Left colon (tissue), 2 donors: ENCODE measurements around the gene HS3ST2. TPM values are rescaled to one million over a fixed set of nuclear protein-coding genes. Genes with fewer than 3 reads are reported as not detected.

Source experiments
- ATAC-seq: fragments of 200-7000 bp; cut with Tn5 transposase; one replicate; pipeline ENCODE4 v1.9.1; 2020; ENCODE audit warnings: mild to moderate bottlenecking, moderate library complexity
- DNase-seq, 2 donors: peaks; one replicate each; pipeline ENCODE4 v3.0.0-alpha.2; 2020
- intact Hi-C, 2 donors: fragments of 100-400 bp; cut with DNase I in 1 of 2; cut with micrococcal nuclease in 1 of 2; formaldehyde crosslinking; loops; one replicate each; pipeline versions ENCODE4 v1.11.2 to v1.14.0; 2022; cut with DNase I, micrococcal nuclease
- total RNA-seq, 2 donors: library from RNA; stranded (reverse); fragmentation: NEBNext Ultra II Directional; extraction: Animal tissue kit (Norgen Biotek cat#: 25700); gene quantifications; one replicate each; pipeline ENCODE4 v1.2.1, GENCODE V29; 2021
- donor health status: DM: no; HTN: no; CAD: no.
- donor health status: DM: yes; HTN: yes; CAD: no.

Gene HS3ST2
- total RNA-seq, 2 donors from 2014 or later: 0.24 to 0.28 TPM

- ATAC-seq: peak; percentile 83
- intact Hi-C loops: loop anchor here in 1 of 2 donors (10.0 kb wide), 1 partner anchor 274 kb away; no protein-coding TSS in a partner anchor
- DNase-seq: peak; percentile 54 to 72
These were observed 134.8 kb downstream of the HS3ST2 start for GRCh38 chr16:22948603-22949368.

- no peak for DNase-seq
- intact Hi-C loops: no loop called here
- ATAC-seq: no peak
These were observed 141.6 kb downstream of the HS3ST2 start for GRCh38 chr16:22955461-22956070.

GRCh38 chr16:22961206-22961605 is 147.2 kb downstream of the HS3ST2 start:
- ATAC-seq (no peak), DNase-seq (no peak)
- intact Hi-C loops: no loop called here

- ATAC-seq (no peak), DNase-seq (no peak)
- intact Hi-C loops: no loop called here
These were observed 148.9 kb downstream of the HS3ST2 start for GRCh38 chr16:22962905-22963304.
